HepG2 (cell line): ENCODE data around the gene ZNF829. TPM values are rescaled to one million over a fixed set of nuclear protein-coding genes. Genes with fewer than 3 reads are reported as not detected.

ENCODE experiments used
- ISL2 ChIP-seq: sonication (generic); formaldehyde crosslinking; IDR thresholded peaks from 2 replicates; pipeline ENCODE4 v1.5.0; 2020; ENCODE audit warnings: missing genetic modification reagents
- KDM1A ChIP-seq: IDR thresholded peaks from 2 replicates; pipeline ENCODE4 v1.6.1; 2016; ENCODE audit warnings: missing compliant biosample characterization
- LBX2 ChIP-seq: sonication (generic); formaldehyde crosslinking; IDR thresholded peaks from 2 replicates; pipeline ENCODE4 v1.5.0; 2020; ENCODE audit warnings: missing genetic modification reagents, mild to moderate bottlenecking, borderline replicate concordance
- LCORL ChIP-seq, 2 experiments: fragments of 450-650 bp in 1 of 2; sonication (generic) in 1 of 2; formaldehyde crosslinking in 1 of 2; IDR thresholded peaks; 2 replicates each; pipeline versions ENCODE4 v1.5.0 to v1.6.1; 2017 to 2020; ENCODE audit warnings: antibody characterized with exemption in 1 of 2, missing genetic modification reagents in 1 of 2
- NFIB ChIP-seq: sonication (generic); formaldehyde crosslinking; IDR thresholded peaks from 2 replicates; pipeline ENCODE4 v1.9.0; 2021; ENCODE audit warnings: missing genetic modification reagents, mild to moderate bottlenecking, borderline replicate concordance
- NRL ChIP-seq: sonication (generic); formaldehyde crosslinking; IDR thresholded peaks from 2 replicates; pipeline ENCODE4 v1.5.0; 2020; ENCODE audit warnings: missing genetic modification reagents, mild to moderate bottlenecking, moderate library complexity, borderline replicate concordance
- POGZ ChIP-seq: sonication (generic); formaldehyde crosslinking; IDR thresholded peaks from 2 replicates; pipeline ENCODE4 v1.4.0; 2020; ENCODE audit warnings: mild to moderate bottlenecking, missing genetic modification reagents
- RFX5 ChIP-seq: IDR thresholded peaks from 2 replicates; pipeline ENCODE4 v1.6.1; 2011; ENCODE audit warnings: low read depth, low read length, improper control_type of control experiment
- RNF2 ChIP-seq: fragments of 450-650 bp; conservative IDR thresholded peaks from 2 replicates; pipeline ENCODE4 v1.6.1; 2016; ENCODE audit warnings: low read depth
- SMARCE1 ChIP-seq: fragments of 450-650 bp; IDR thresholded peaks from 2 replicates; pipeline ENCODE4 v1.6.1; 2017; ENCODE audit warnings: borderline replicate concordance
- SOX6 ChIP-seq, 2 experiments: fragments of 450-650 bp in 1 of 2; sonication (generic) in 1 of 2; formaldehyde crosslinking in 1 of 2; IDR thresholded peaks; 2 replicates each; pipeline versions ENCODE4 v1.4.0 to v1.6.1; 2017 to 2020; ENCODE audit warnings: antibody characterized with exemption in 1 of 2, mild to moderate bottlenecking in 1 of 2, missing genetic modification reagents in 1 of 2
- SP4 ChIP-seq: sonication (generic); formaldehyde crosslinking; IDR thresholded peaks from 2 replicates; pipeline ENCODE4 v1.8.1; 2023; ENCODE audit warnings: mild to moderate bottlenecking, missing genetic modification reagents
- THYN1 ChIP-seq: sonication (generic); formaldehyde crosslinking; IDR thresholded peaks from 2 replicates; pipeline ENCODE4 v1.8.1; 2023; ENCODE audit warnings: low read depth, mild to moderate bottlenecking, moderate library complexity, missing genetic modification reagents, borderline replicate concordance
- WIZ ChIP-seq: sonication (generic); formaldehyde crosslinking; IDR thresholded peaks from 2 replicates; pipeline ENCODE4 v1.5.1; 2020; ENCODE audit warnings: mild to moderate bottlenecking, missing genetic modification reagents
- ZBTB49 ChIP-seq: sonication (generic); formaldehyde crosslinking; IDR thresholded peaks from 2 replicates; pipeline ENCODE4 v1.4.0; 2020; ENCODE audit warnings: missing genetic modification reagents, borderline replicate concordance
- ZNF224 ChIP-seq: sonication (generic); formaldehyde crosslinking; IDR thresholded peaks from 2 replicates; pipeline ENCODE4 v1.5.0; 2020; ENCODE audit warnings: mild to moderate bottlenecking, missing genetic modification reagents
- ZNF446 ChIP-seq: sonication (generic); formaldehyde crosslinking; IDR thresholded peaks from 2 replicates; pipeline ENCODE4 v1.5.0; 2020; ENCODE audit warnings: mild to moderate bottlenecking, missing genetic modification reagents
- ZNF776 ChIP-seq: sonication (generic); formaldehyde crosslinking; IDR thresholded peaks from 2 replicates; pipeline ENCODE4 v1.4.0; 2020; ENCODE audit warnings: mild to moderate bottlenecking, missing genetic modification reagents
- ZNF83 ChIP-seq: sonication (generic); formaldehyde crosslinking; IDR thresholded peaks from 2 replicates; pipeline ENCODE4 v1.4.0; 2020; ENCODE audit warnings: missing genetic modification reagents, mild to moderate bottlenecking, borderline replicate concordance
- ZSCAN25 ChIP-seq: sonication (generic); formaldehyde crosslinking; IDR thresholded peaks from 2 replicates; pipeline ENCODE4 v1.8.0; 2022; ENCODE audit warnings: mild to moderate bottlenecking, missing genetic modification reagents
- polyA plus RNA-seq, 8 experiments: library from polyadenylated mRNA; depleted of rRNA in 3 of 8; stranded (reverse) in 7 of 8; unstranded in 1 of 8; fragments of >200 nt; fragmentation: Illumina TruSeq in 4 of 8; extraction: Trizol in 4 of 8; gene quantifications; 2 replicates each; pipeline versions ENCODE4 v1.2.1 to v1.2.3, GENCODE V29; 2011 to 2016; ENCODE audit warnings: low read depth in 4 of 8, missing spikeins in 1 of 8, mixed read lengths in 1 of 8; ENCODE audit not compliant: insufficient read depth in 1 of 8
- total RNA-seq, 5 experiments: library from RNA; depleted of rRNA; stranded (reverse); fragments of >200 nt; fragmentation: Illumina TruSeq; extraction: Trizol; gene quantifications; 2 replicates each; pipeline ENCODE4 v1.2.3, GENCODE V29; 2016; ENCODE audit warnings: low read depth in 1 of 5
- TF ChIP-seq, protein P1 (sequence below): sonication (generic); formaldehyde crosslinking; IDR thresholded peaks from 2 replicates; pipeline ENCODE4 v1.4.0; 2020; ENCODE audit warnings: low read depth, mild to moderate bottlenecking, missing genetic modification reagents

The ZNF829 gene
- total and polyA plus RNA-seq, 2 of the 13 experiments (the other 11 are each of a cell fraction or from before 2014, with no cell fraction given): 0.15 to 0.86 TPM

GRCh38 chr19:36850559-36851442, 65.3 kb downstream of the ZNF829 start, which contains the start of gene ZNF345 (continued):
- TF ChIP-seq SMARCE1 (no peak), WIZ (CRISPR knock-in tag) (no peak), LCORL (IDR thresholded peaks at IDR 0.05) (no peak), LCORL (CRISPR knock-in tag; IDR thresholded peaks at IDR 0.05) (0 out of 2 replicates have a peak, but pooled peaks have one; percentile 53), KDM1A (no peak), ZBTB49 (CRISPR knock-in tag) (no peak), THYN1 (CRISPR knock-in tag) (no peak), POGZ (peak; percentile 39; the same call in 1 of the 2 replicates), ZNF446 (no peak), RNF2 (no peak), ZNF776 (CRISPR knock-in tag) (no peak; the same call in 1 of the 2 replicates), ZNF224 (CRISPR knock-in tag) (no peak), ZNF83 (CRISPR knock-in tag) (no peak), NFIB (CRISPR knock-in tag) (no peak), ISL2 (CRISPR knock-in tag) (no peak), RFX5 (no peak), SP4 (peak; percentile 63; the same call in 1 of the 2 replicates), LBX2 (CRISPR knock-in tag) (no peak; the same call in 1 of the 2 replicates), ZSCAN25 (CRISPR knock-in tag) (peak; percentile 54; the same call in 1 of the 2 replicates), NRL (peak; percentile 37; the same call in 1 of the 2 replicates), SOX6 (IDR thresholded peaks at IDR 0.05) (no peak), SOX6 (CRISPR knock-in tag; IDR thresholded peaks at IDR 0.05) (no peak)
- TF ChIP-seq, protein P1, sequence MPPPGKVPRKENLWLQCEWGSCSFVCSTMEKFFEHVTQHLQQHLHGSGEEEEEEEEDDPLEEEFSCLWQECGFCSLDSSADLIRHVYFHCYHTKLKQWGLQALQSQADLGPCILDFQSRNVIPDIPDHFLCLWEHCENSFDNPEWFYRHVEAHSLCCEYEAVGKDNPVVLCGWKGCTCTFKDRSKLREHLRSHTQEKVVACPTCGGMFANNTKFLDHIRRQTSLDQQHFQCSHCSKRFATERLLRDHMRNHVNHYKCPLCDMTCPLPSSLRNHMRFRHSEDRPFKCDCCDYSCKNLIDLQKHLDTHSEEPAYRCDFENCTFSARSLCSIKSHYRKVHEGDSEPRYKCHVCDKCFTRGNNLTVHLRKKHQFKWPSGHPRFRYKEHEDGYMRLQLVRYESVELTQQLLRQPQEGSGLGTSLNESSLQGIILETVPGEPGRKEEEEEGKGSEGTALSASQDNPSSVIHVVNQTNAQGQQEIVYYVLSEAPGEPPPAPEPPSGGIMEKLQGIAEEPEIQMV (CRISPR knock-in tag): 0 out of 2 replicates have a peak, but pooled peaks have one; percentile 11
